LNCAP (cell line): ENCODE measurements around the gene NTN1.

Source experiments
- CTCF ChIP-seq: fragments of 450-650 bp; IDR thresholded peaks from 2 replicates; pipeline ENCODE4 v1.5.1; 2017; ENCODE audit warnings: mild to moderate bottlenecking

The NTN1 gene

GRCh38 chr17:9011001-9011400 lies 10.3 kb upstream of the NTN1 start:
- TF ChIP-seq CTCF, result no peak

GRCh38 chr17:9016941-9017552 lies 4.3 kb upstream of the NTN1 start:
- TF ChIP-seq CTCF, result no peak

- no peak for TF ChIP-seq CTCF
These were observed 2.6 kb upstream of the NTN1 start for GRCh38 chr17:9018726-9019125.

GRCh38 chr17:9020096-9020823 lies 1.1 kb upstream of the NTN1 start:
- no peak for TF ChIP-seq CTCF

GRCh38 chr17:9020824-9021157 lies 519 bp upstream of the NTN1 start:
- TF ChIP-seq CTCF, result no peak

GRCh38 chr17:9021992-9022572 lies 772 bp downstream of the NTN1 start:
- no peak for TF ChIP-seq CTCF

- no peak for TF ChIP-seq CTCF
These were observed 1.5 kb downstream of the NTN1 start for GRCh38 chr17:9022573-9023391.
